ENCODE data around the gene CFL1. TPM values are rescaled to one million over a fixed set of nuclear protein-coding genes. Genes with fewer than 3 reads are reported as not detected.

CFL1 gene
- total and polyA plus RNA-seq, 4 donors = 387 to 1,282 (median 730) TPM

- Histone ChIP-seq H3K9ac (ENCODE audit: insufficient read depth in 1 of 2, low read length in 2 of 2) (no peak overlapping the region), H3K4me3 (no peak overlapping the region), H3K27me3 (ENCODE audit: control insufficient read depth in 3 of 3, insufficient read depth in 3 of 3, low read length in 2 of 3) (no peaks in the 10 kb centered on the region), H3K9me3 (ENCODE audit: control insufficient read depth in 4 of 4, insufficient read depth in 3 of 4, low read length in 3 of 4) (peaks cover 0 to 6% (median 2%) of the 10 kb centered on the region in 4 donors), H3K36me3 (ENCODE audit: control insufficient read depth in 4 of 4, insufficient read depth in 4 of 4, low read length in 4 of 4) (peaks cover 24 to 52% (median 28%) of the 10 kb centered on the region in 4 donors), H3K27ac (ENCODE audit: low read depth in 1 of 2, low read length in 1 of 2) (no peak overlapping the region), H3K4me1 (ENCODE audit: control insufficient read depth in 5 of 5, insufficient read depth in 5 of 5, low read length in 5 of 5) (peaks cover 0 to 7% (median 3%) of the 10 kb centered on the region in 5 donors)
- ATAC-seq (ENCODE audit: insufficient read depth, low FRiP score) = no peak
- 90 to 93% methylated on average over 14 of the region's 14 CpGs for WGBS, 2 donors
- DNase-seq = no peak
- TF ChIP-seq CTCF (IDR thresholded peaks at IDR 0.05; ENCODE audit: control extremely low read depth, extremely low read depth) = no peak
Measured at GRCh38 chr11:65851083-65851579, 6.8 kb downstream of the CFL1 start.

DNA sequence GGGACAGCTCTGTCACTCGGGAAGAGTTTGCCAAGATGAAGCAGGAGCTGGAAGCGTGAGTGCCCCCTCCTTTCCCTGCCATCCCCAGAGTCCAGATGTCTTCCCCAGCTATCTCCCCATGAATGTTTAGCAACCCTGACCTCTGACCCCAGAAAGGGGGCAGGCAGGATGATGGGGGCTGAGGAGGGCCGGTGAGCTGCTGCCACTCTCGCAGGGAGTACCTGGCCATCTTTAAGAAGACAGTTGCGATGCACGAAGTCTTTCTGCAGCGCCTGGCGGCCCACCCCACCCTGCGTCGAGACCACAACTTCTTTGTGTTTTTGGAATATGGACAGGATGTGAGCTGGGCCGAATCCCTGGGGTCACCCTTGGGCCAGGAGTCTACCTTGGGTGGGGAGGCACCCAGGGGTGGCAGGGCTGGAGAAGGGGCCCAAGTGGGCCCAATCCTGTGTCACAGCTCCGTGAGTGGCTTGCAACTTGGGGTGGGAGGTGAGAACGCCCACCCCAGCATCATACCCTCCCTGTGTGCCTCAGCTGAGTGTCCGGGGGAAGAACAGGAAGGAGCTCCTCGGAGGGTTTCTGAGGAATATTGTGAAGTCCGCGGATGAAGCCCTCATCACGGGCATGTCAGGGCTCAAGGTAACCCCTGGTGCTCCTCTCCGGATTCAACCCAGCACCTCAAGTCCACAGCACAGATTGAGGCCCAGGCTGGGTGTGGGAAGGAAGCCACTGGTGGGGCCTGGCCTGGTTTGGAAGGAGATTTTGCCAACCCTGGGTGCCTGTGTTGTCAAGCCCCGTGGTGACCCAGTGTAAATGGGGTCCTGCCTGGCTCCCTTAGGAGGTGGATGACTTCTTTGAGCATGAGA is 7.5 kb downstream of the CFL1 start:
- no peak for ATAC-seq (ENCODE audit: insufficient read depth, low FRiP score)
- Histone ChIP-seq H3K36me3 (ENCODE audit: control insufficient read depth in 4 of 4, insufficient read depth in 4 of 4, low read length in 4 of 4) (peaks cover 20 to 45% (median 22%) of the 10 kb centered on the region in 4 donors), H3K4me1 (ENCODE audit: control insufficient read depth in 5 of 5, insufficient read depth in 5 of 5, low read length in 5 of 5) (peaks cover 0 to 1% (median 0%) of the 10 kb centered on the region in 5 donors), H3K27me3 (ENCODE audit: control insufficient read depth in 3 of 3, insufficient read depth in 3 of 3, low read length in 2 of 3) (no peaks in the 10 kb centered on the region), H3K27ac (ENCODE audit: low read depth in 1 of 2, low read length in 1 of 2) (no peak overlapping the region), H3K4me3 (no peak overlapping the region), H3K9me3 (ENCODE audit: control insufficient read depth in 4 of 4, insufficient read depth in 3 of 4, low read length in 3 of 4) (peaks cover 0 to 6% (median 2%) of the 10 kb centered on the region in 4 donors), H3K9ac (ENCODE audit: insufficient read depth in 1 of 2, low read length in 2 of 2) (no peak overlapping the region)
- TF ChIP-seq CTCF (IDR thresholded peaks at IDR 0.05; ENCODE audit: control extremely low read depth, extremely low read depth) = no peak
- no peak for DNase-seq
- WGBS, 2 donors = 79 to 85% methylated on average over 20 of the region's 20 CpGs

GRCh38 chr11:65849771-65850216 is 8.2 kb downstream of the CFL1 start:
- DNase-seq (no peak), ATAC-seq (ENCODE audit: insufficient read depth, low FRiP score) (no peak)
- no peak for TF ChIP-seq CTCF (IDR thresholded peaks at IDR 0.05; ENCODE audit: control extremely low read depth, extremely low read depth)
- H3K9me3 ChIP-seq (ENCODE audit: control insufficient read depth in 4 of 4, insufficient read depth in 3 of 4, low read length in 3 of 4) = peaks cover 0 to 6% (median 2%) of the 10 kb centered on the region in 4 donors
- 55 to 72% methylated on average over 16 of the region's 16 CpGs for WGBS, 2 donors
- no peak overlapping the region for H3K27ac ChIP-seq (ENCODE audit: low read depth in 1 of 2, low read length in 1 of 2)
- H3K9ac ChIP-seq (ENCODE audit: insufficient read depth in 1 of 2, low read length in 2 of 2) = no peak overlapping the region
- H3K36me3 ChIP-seq (ENCODE audit: control insufficient read depth in 4 of 4, insufficient read depth in 4 of 4, low read length in 4 of 4) = peaks cover 13 to 39% (median 15%) of the 10 kb centered on the region in 4 donors
- H3K4me1 ChIP-seq (ENCODE audit: control insufficient read depth in 5 of 5, insufficient read depth in 5 of 5, low read length in 5 of 5) = no peaks in the 10 kb centered on the region
- no peak overlapping the region for H3K4me3 ChIP-seq
- no peaks in the 10 kb centered on the region for H3K27me3 ChIP-seq (ENCODE audit: control insufficient read depth in 3 of 3, insufficient read depth in 3 of 3, low read length in 2 of 3)

Data from lung (tissue), 12 donors.